Coronary artery (tissue), 2 donors: ENCODE measurements around the gene CCDC33.

ENCODE experiments used
- DNase-seq: peaks from one replicate; pipeline ENCODE4 v3.0.0-alpha.2; 2017; ENCODE audit warnings: low spot score
- H3K27ac ChIP-seq, 2 donors: fragments of 200-600 bp; sonication (generic); one replicate each; pipeline ENCODE4 v1.5.1; 2016 to 2019
- H3K4me3 ChIP-seq: fragments of 200-600 bp; sonication (generic); 2 replicates; pipeline ENCODE4 v1.5.1; 2016; ENCODE audit warnings: mild to moderate bottlenecking, moderate library complexity
- CTCF ChIP-seq: fragments of 200-600 bp; sonication (generic); IDR thresholded peaks from one replicate; pipeline ENCODE4 v1.5.1; 2019; ENCODE audit warnings: antibody characterized with exemption

Gene CCDC33

GRCh38 chr15:74222240-74223119, 13.6 kb upstream of the CCDC33 start:
- no peak for DNase-seq
- no peak for TF ChIP-seq CTCF
- H3K27ac ChIP-seq: no peak overlapping the region
- no peak overlapping the region for H3K4me3 ChIP-seq

GRCh38 chr15:74225928-74226327, 10.2 kb upstream of the CCDC33 start:
- no peak overlapping the region for H3K4me3 ChIP-seq
- DNase-seq: no peak
- TF ChIP-seq CTCF: no peak

GRCh38 chr15:74226761-74227540, 9.2 kb upstream of the CCDC33 start:
- Histone ChIP-seq H3K27ac (no peak overlapping the region), H3K4me3 (no peak overlapping the region)
- TF ChIP-seq CTCF: no peak
- no peak for DNase-seq

More at GRCh38 chr15:74225928-74226327, 10.2 kb upstream of the CCDC33 start:
- no peak overlapping the region for H3K27ac ChIP-seq

DNA sequence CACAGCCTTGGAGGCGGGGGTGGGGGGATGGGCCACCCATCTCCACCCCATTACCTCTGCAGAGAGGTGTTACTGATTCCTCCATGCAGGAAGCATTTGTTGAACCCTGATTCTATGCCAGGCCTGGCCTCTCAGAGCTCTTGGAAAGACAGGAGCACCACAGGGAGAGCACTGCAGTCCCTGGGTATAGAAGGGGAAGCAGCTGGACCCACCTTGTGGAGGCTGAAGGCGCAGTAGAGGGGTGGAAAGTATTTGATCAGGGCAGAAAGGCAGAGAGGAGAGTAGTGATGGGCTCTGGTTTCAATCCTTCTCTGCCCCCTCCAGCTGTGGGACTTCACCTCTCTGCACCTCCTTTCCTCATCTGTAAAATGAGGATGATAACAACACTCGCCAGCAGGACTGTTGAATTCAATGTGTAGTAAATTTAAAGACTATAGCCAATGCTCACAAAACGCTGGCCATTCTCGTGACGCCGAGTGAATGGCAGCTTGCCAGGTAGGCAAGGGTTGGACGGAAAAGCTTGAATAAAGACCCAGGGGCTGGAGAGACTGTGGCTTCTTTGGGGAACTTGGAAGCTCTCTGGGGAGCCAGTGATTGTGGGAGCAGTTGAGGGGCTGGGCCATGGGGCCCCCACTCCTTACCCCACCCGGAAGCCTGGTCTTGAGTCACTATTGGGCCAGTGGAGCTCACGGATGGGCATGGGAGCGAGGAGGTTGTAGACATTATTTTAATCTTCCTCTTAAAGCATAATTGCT, 8.0 kb upstream of the CCDC33 start:
- no peak for DNase-seq
- Histone ChIP-seq H3K27ac (no peak overlapping the region), H3K4me3 (peak overlapping the region; percentile 36)
- TF ChIP-seq CTCF: no peak

- DNase-seq: no peak
- Histone ChIP-seq H3K4me3 (peak overlapping the region; percentile 36), H3K27ac (no peak overlapping the region)
- TF ChIP-seq CTCF: no peak
Measured at GRCh38 chr15:74228723-74229081, 7.4 kb upstream of the CCDC33 start.

DNA sequence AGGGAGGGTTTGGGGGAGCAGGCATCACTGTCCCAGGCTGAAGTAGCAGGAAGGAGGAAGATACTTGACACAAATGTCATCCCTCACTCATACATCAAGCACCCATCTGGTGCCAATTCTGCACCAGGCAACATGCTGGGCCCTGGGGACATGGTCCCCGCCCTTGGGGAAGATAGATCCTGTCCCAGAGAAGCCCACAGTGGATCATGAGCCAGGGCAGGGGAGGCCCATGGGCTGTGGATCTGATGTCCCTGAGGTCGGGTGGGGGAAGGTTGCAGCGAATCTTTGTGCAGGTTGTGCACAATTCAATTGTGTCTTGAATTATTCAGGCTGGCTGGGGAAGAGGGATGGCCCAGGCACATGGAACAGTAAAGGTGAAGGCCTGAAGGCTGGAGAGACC, 6.4 kb upstream of the CCDC33 start:
- Histone ChIP-seq H3K27ac (no peak overlapping the region), H3K4me3 (no peak overlapping the region)
- no peak for TF ChIP-seq CTCF
- no peak for DNase-seq
